DND-41 (cell line): ENCODE measurements around the gene CNTN5.

Experiments used
- CTCF ChIP-seq: IDR thresholded peaks from 2 replicates; pipeline ENCODE4 v1.5.1; 2012; ENCODE audit warnings: borderline replicate concordance, low read length, moderate library complexity, mild to moderate bottlenecking; ENCODE audit not compliant: poor library complexity, severe bottlenecking; ENCODE audit errors: extremely low read depth
- EZH2 ChIP-seq: IDR thresholded peaks from 3 replicates; pipeline ENCODE4 v1.6.1; 2012; ENCODE audit warnings: borderline replicate concordance, low read depth, mild to moderate bottlenecking, moderate library complexity, low read length, inconsistent platforms; ENCODE audit not compliant: severe bottlenecking

- TF ChIP-seq CTCF (no peak), EZH2 (no peak)
Measured at GRCh38 chr11:99887481-99887880, 866.7 kb downstream of the CNTN5 start.
